NCI-H748 (cell line): ENCODE measurements around the gene ASB2.

ENCODE experiments used
- DNase-seq: peaks from one replicate; lab custom pipeline; 2025; ENCODE audit not compliant: unreplicated experiment; lab: John Stamatoyannopoulos, UW

ASB2 gene

DNA sequence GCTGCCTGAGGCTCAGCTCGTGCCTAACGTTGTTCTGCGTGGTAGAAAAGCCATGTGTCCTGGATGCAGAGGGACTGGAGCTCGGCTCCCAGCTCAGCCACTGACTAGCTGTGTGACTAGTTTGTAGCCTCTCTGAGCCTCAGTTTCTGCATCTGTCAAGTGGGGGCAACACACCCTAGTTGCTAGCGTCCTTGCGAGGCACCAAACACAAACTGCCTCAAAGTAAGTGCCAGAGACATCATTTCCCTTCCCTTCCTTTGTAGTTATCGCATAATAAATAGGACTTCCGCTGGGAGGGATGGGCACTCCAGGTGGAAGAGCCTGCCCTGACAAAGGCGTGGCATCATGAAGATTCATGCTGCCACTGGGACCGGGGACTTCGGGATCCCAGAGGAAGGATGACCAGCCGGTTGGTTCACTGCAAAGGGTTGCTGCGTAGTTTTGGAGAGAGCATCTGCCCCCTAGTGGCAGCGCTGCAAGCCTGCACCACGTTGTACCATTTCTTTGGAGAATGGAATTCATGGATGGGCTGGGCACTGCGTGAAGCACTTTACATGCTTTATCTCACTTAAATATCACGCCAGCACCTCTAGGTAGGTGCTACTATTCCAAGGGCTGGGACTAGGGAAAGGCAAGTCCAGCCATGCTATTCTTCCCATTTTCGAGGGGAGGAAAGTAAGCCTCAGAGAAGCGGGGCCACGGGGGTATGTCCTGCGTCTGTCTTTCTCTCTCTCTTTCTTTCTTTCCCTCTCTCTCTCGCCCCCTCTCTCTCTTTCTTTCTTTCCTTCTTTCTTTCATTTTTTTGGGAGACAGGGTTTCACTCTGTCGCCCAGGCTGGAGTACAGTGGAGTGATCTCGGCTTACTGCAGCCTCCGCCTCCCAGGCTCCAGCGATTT is 25.4 kb upstream of the ASB2 start:
- peak; percentile 90 for DNase-seq

GRCh38 chr14:94001016-94001415 is 24.6 kb upstream of the ASB2 start:
- no peak for DNase-seq

DNA sequence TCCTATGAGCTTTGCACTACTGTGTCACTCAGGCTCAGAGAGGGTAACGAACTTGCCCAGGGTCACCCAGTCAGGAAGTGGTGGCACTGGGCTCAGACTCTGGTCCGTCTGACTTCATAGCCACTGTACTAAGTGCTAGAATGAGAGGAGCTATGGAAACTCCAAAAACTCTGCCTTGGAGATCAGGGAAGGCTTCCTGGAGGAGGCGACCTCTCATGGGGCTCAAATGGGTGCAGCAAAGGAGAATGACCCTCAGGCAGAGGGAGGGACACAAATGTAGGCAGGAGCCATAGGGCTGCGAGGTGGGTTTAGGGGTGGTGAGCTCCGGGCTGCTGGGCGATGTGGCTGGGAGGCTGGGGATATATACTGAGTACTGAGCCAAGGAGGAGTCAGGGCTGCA is 23.9 kb upstream of the ASB2 start:
- no peak for DNase-seq

DNA sequence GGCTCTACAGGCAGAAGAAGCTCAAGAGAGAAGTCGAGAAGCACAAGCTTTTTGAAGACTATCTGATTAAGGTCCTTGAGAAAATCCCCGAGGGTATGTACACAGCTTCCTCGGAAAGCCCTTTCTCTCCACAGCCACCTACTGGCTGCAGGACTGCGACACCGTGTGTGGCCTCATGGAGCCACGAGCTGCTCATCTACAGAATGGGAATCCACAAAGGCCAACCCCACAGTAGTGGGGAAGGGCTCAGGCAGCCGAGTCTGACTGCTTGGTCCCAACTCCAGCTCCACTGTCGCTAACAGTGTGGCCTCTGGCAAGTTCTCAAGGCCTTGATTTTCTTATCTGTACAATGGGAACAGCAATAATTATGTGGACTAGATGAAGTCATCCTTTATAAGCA is 23.2 kb upstream of the ASB2 start:
- no peak for DNase-seq

DNA sequence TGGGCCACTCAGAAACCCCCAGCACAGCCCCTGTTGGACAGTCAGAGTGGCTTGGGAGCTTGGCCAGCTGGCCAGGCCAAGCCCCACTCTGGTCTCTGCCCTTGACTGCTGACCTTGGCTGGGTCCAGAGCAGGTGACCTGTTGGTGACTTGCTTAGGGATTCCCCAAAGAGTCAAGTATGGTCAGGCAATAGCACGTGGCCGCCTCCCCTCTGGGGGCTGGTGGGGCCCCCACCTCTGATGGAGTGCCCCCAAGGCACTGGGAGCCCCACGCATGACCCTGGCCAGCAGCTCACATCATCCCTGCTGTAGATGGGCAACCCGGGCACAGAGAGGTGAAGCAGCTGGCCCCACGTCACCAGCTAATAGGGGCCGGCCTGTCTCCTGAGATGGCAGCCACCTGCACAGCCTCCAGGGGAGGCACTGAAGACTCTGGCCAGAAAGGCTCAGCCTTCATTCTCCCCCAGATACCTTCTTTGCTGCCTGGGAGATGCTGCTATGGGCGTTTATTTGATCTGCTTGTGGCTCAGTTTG is 22.6 kb upstream of the ASB2 start:
- no peak for DNase-seq

DNA sequence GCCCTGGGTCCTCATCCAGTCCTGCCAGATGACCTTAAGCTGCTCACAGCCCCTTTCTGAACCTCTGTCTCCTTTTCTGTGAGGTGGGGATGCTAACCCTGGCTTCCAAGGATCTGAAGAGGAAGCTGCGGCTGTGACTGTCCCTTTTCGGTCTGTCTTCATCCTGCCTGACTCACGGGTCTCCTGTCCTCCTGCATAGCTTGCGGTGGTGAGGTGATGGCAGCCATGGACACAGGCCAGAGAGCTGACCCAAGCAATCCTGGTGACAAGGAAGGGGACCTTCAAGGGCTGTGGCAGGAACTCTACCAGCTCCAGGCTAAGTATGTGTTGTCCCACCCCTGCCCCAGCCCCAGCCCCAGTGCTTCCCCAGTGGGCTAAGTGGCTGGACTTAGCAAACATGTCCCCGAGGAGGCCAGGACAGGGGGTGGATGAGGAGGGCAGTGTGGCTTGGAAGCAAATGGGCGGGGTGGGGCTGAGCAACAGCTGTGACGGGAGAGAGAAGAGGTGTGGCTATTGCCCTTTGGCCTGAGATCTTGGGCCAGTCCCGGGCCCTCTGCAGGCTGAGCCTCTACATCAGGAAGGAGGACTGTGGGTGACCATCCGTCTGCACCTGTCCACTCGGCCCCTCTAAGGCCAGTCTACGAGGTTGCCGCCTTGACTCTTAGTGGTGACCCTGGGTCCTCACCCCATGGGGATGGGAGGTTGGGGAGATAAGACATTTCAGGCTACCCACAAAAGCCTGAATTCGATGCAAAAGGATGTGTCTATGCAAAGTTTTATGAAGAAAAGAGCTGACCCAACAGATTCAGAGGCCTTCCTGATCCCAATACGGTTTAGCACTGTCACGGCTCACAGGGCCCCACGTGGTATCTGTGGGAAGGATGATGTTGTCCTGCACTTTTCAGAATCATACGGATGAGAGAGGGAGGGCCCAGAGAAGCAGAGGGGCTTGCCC is 21.8 kb upstream of the ASB2 start:
- no peak for DNase-seq

GRCh38 chr14:93997082-93997481 is 20.7 kb upstream of the ASB2 start, which contains the start of gene CCDC197:
Gene CCDC197, plus strand, starts transcription at chr14:93997301. Its CDS starts 831 bp downstream, at chr14:93998132.
- no peak for DNase-seq

GRCh38 chr14:93996130-93996695 is 19.8 kb upstream of the ASB2 start:
- DNase-seq = no peak

- DNase-seq = no peak
Measured at GRCh38 chr14:93994919-93995682, 18.7 kb upstream of the ASB2 start.

- DNase-seq = no peak
Measured at GRCh38 chr14:93993382-93993781, 17.0 kb upstream of the ASB2 start.

GRCh38 chr14:93991649-93992048 is 15.3 kb upstream of the ASB2 start:
- DNase-seq = no peak

GRCh38 chr14:93991212-93991611 is 14.8 kb upstream of the ASB2 start:
- DNase-seq = no peak

GRCh38 chr14:93989939-93990338 is 13.6 kb upstream of the ASB2 start:
- DNase-seq = peak; percentile 67

- DNase-seq = no peak
Measured at GRCh38 chr14:93987815-93988476, 11.6 kb upstream of the ASB2 start.

GRCh38 chr14:93987376-93987775 is 11.0 kb upstream of the ASB2 start:
- no peak for DNase-seq

GRCh38 chr14:93986955-93987354 is 10.6 kb upstream of the ASB2 start:
- DNase-seq = no peak

- DNase-seq = no peak
Measured at GRCh38 chr14:93984987-93985410, 8.6 kb upstream of the ASB2 start.

DNA sequence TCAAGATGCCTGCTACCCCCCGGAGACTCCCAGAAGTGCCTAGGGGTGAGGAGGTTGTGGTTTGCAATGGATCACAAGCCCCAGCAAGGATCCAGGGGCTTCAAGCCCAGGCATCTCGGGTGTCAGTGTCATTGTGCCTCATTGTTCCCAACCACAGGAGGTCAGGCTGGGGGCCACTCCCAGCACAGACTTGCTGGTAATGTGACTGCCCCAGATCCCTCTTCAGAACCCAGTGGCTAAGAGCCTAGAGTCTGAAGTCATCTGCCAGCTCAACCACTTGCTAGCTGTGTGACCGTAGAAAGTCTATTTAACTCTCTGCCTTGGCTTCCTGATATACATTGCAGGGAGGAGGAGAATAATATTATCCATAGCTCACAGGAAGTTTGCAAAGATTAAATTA is 7.7 kb upstream of the ASB2 start:
- DNase-seq = no peak

GRCh38 chr14:93982230-93983007 is 6.0 kb upstream of the ASB2 start:
- no peak for DNase-seq
